Activated CD8-positive, alpha-beta T cell treated with anti-CD3 and anti-CD28 coated beads for 36 hours (primary cell): ENCODE data around the gene CHRNE. TPM values are rescaled to one million over a fixed set of nuclear protein-coding genes. Genes with fewer than 3 reads are reported as not detected.
A peak's percentile ranks its signal among the peaks of the same experiment; 100 is the strongest.

Experiments
- ATAC-seq: fragments of 200-7000 bp; cut with Tn5 transposase; one replicate; pipeline ENCODE4 v1.10.0; 2021; ENCODE audit warnings: mild to moderate bottlenecking, moderate library complexity
- CTCF ChIA-PET: fragments of 350-600 bp; sonication (Branson Sonifier 250); formaldehyde crosslinking; loops from one replicate; lab custom pipeline; 2021; ENCODE audit warnings: antibody characterized with exemption; lab: Charles Lee
- POLR2A ChIA-PET: fragments of 350-600 bp; sonication (Branson Sonifier 250); formaldehyde crosslinking; loops from one replicate; lab custom pipeline; 2021; ENCODE audit warnings: antibody characterized with exemption; lab: Charles Lee
- DNase-seq: peaks from one replicate; pipeline ENCODE4 v3.0.0-alpha.2; 2020
- H3K27ac Mint-ChIP-seq: one replicate; pipeline ENCODE4 v1.8.0; 2021; ENCODE audit warnings: mild to moderate bottlenecking, mixed read lengths
- H3K27me3 Mint-ChIP-seq: one replicate; pipeline ENCODE4 v1.8.0; 2021; ENCODE audit warnings: mixed read lengths
- H3K36me3 Mint-ChIP-seq: one replicate; pipeline ENCODE4 v1.8.0; 2021; ENCODE audit warnings: low read depth, mixed read lengths
- H3K4me1 Mint-ChIP-seq: one replicate; pipeline ENCODE4 v1.8.0; 2021; ENCODE audit warnings: low read depth, mixed read lengths
- H3K4me3 Mint-ChIP-seq: one replicate; pipeline ENCODE4 v1.8.0; 2021; ENCODE audit warnings: mild to moderate bottlenecking, moderate library complexity, mixed read lengths
- H3K9me3 Mint-ChIP-seq: one replicate; pipeline ENCODE4 v1.8.0; 2021; ENCODE audit warnings: mixed read lengths
- intact Hi-C: fragments of 100-400 bp; cut with micrococcal nuclease; formaldehyde crosslinking; loops from one replicate; pipeline ENCODE4 v1.10.0; 2022
- total RNA-seq, 2 experiments: library from RNA; stranded (reverse); gene quantifications; one replicate each; pipeline ENCODE4 v1.2.3, GENCODE V29; 2021
- TF ChIP-seq, protein P1 (sequence below): fragments of 200-600 bp; IDR thresholded peaks from one replicate; pipeline ENCODE4 v1.8.0; 2022; ENCODE audit warnings: antibody characterized with exemption, mild to moderate bottlenecking

CHRNE gene
- total RNA-seq, 2 experiments from 2014 or later: 0.45 to 0.78 TPM

DNA sequence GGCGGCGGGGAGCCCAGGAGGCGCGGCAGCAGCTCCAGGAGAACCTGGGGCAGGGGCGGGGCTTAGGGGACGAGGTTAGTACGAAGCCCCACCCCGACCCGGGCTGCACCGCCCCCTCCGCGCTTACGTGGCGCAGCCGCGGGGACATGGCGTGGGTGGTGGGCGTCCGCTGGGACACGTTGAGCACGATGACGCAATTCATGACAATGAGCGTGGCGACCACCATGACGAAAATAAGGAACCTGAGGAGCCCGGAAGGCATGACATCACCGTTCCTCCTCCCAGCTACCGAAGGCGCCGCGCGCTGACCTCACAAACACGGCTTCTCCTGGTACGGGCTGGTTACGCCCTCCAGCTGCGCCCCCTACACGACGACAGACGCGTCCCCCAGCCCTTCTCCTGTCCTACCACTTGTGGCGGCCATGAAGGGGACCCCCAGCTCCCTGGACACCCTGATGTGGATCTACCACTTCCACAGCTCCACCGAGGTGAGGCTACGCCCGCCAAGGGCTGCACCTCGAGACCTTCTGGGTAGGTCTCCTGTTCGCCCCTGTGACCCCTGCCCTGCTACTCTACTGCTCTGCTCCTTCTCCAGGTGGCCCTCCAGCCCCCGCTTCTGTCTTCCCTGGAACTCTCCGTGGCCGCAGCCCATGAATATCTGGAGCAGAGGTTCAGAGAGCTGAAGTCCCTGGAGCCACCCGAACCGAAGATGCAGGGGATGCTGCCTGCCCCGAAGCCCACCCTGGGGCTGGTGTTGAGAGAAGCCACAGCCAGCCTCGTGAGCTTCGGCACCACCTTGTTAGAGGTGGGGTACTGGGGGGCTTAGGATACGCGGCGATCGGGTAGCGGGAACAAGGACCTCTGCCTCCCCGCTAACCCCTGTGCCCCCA, 3.3 kb downstream of the CHRNE start, which contains the start of gene C17orf107:
Gene C17orf107 (plus strand): TSS at position 196 of the 890 bp plus-strand sequence. CDS start 227 bp downstream, at position 423.
- intact Hi-C loops: loop anchor here (10.0 kb wide), 1 partner anchor 165 kb away; no protein-coding TSS in a partner anchor
- Mint-ChIP-seq H3K27ac (peak within 1 kb of the TSS; percentile 94), H3K27me3 (no peaks in the 10 kb centered on the region), H3K4me3 (peak within 1 kb of the TSS; percentile 94), H3K36me3 (peaks cover 21% of the 10 kb centered on the region), H3K9me3 (no peaks in the 10 kb centered on the region), H3K4me1 (peaks cover 31% of the 10 kb centered on the region)
- ChIA-PET POLR2A (interaction anchor here (0.8 to 5.8 kb wide), 12 partner anchors 9 to 196 kb away, joined by 3 to 41 read pairs (median 7); partner anchors contain the start of genes PELP1, PFN1, PLD2 and RNF167), CTCF (interaction anchor here (0.6 to 2.5 kb wide), 10 partner anchors 9 to 333 kb away, joined by 3 to 23 read pairs (median 4); no protein-coding TSS in a partner anchor)
- DNase-seq: peak; percentile 99
- TF ChIP-seq, protein P1, sequence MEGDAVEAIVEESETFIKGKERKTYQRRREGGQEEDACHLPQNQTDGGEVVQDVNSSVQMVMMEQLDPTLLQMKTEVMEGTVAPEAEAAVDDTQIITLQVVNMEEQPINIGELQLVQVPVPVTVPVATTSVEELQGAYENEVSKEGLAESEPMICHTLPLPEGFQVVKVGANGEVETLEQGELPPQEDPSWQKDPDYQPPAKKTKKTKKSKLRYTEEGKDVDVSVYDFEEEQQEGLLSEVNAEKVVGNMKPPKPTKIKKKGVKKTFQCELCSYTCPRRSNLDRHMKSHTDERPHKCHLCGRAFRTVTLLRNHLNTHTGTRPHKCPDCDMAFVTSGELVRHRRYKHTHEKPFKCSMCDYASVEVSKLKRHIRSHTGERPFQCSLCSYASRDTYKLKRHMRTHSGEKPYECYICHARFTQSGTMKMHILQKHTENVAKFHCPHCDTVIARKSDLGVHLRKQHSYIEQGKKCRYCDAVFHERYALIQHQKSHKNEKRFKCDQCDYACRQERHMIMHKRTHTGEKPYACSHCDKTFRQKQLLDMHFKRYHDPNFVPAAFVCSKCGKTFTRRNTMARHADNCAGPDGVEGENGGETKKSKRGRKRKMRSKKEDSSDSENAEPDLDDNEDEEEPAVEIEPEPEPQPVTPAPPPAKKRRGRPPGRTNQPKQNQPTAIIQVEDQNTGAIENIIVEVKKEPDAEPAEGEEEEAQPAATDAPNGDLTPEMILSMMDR: no peak
- ATAC-seq: peak; percentile 79

DNA sequence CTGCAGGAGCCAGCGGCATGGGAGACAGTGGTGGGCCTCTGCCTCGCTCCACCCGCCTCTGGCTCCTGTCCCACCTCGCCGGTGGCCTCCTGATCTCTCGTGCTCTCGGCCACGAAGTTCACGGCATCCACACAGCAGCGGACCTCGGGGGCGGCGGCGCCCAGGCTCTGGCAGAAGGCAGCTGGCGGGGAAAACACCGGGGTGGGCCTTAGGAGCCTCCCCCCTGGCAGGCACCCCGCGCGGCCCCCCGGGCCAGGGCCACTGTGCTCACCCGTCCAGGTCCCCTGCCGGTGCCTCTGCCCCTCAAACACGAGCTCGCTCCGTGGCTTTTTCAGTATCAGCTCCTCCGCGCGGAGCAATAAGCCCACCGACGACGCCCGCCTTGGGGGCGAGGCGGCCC, 4.0 kb downstream of the CHRNE start:
- Mint-ChIP-seq H3K4me3 (peak overlapping the region; percentile 94), H3K4me1 (peaks cover 27% of the 10 kb centered on the region), H3K27ac (no peak overlapping the region), H3K9me3 (no peaks in the 10 kb centered on the region), H3K36me3 (peaks cover 21% of the 10 kb centered on the region), H3K27me3 (no peaks in the 10 kb centered on the region)
- TF ChIP-seq, protein P1: no peak
- ChIA-PET CTCF (interaction anchor here (1.0 to 2.5 kb wide), 8 partner anchors 8 to 332 kb away, joined by 3 to 23 read pairs (median 5); no protein-coding TSS in a partner anchor), POLR2A (interaction anchor here (0.6 to 5.8 kb wide), 11 partner anchors 8 to 199 kb away, joined by 3 to 41 read pairs (median 7); partner anchors contain the start of genes PELP1, PFN1, PLD2 and RNF167)
- ATAC-seq: peak; percentile 2
- intact Hi-C loops: no loop called here
- DNase-seq: peak; percentile 33

DNA sequence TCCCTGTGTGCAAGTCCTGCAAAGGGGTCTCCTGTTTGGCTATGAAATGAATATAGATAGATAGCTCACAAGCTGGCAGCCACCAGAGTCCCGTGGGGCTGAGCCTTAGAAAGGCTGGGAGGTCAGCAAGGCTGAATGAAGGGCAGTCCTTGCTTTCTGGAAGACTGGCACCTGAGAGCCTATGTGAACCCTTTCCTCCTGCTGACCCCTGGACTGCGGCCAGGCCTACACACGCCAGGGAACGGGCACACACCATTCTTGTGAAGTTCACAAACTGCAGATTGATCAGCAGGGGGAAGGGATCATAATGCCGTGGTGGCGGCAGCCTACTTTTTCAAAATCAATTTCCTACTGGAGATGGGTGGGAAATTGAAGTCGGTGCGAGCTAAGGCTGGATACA, 4.5 kb downstream of the CHRNE start:
- ChIA-PET POLR2A (interaction anchor here (0.6 to 5.8 kb wide), 4 partner anchors 43 to 200 kb away, joined by 4 to 41 read pairs (median 18); partner anchors contain the start of genes PELP1, PFN1, RNF167 and SLC25A11), CTCF (interaction anchor here (1.0 to 2.5 kb wide), 5 partner anchors 10 to 331 kb away, joined by 3 to 23 read pairs (median 5); no protein-coding TSS in a partner anchor)
- DNase-seq: no peak
- TF ChIP-seq, protein P1: no peak
- H3K9me3 Mint-ChIP-seq: no peaks in the 10 kb centered on the region
- intact Hi-C loops: no loop called here
- H3K27ac Mint-ChIP-seq: no peak overlapping the region
- H3K4me3 Mint-ChIP-seq: peak overlapping the region; percentile 94
- H3K27me3 Mint-ChIP-seq: no peaks in the 10 kb centered on the region
- no peak for ATAC-seq
- H3K4me1 Mint-ChIP-seq: peaks cover 23% of the 10 kb centered on the region
- peaks cover 21% of the 10 kb centered on the region for H3K36me3 Mint-ChIP-seq

DNA sequence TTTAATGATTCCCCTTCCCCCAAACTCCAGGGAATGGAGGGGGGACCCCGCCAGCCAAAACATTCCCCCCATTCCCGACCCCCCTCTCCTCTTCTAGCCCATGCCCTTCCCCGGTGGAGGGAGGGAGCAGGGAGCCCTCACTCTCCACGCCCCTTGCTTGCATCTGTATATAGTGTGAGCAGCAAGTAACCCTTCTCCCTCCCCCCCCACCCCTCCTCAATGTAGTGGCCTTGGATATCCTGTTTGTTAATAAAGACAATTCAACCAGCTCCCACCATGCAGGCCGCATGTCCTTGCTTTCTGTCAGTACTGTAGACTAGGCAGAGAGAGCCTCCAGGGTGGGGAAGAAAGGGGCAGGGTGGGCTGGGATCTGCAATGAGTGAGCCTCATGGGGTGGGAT, 5.1 kb downstream of the CHRNE start:
- ChIA-PET POLR2A (no interaction called here), CTCF (interaction anchor here (1.3 kb wide), 1 partner anchor 108 kb away, joined by 4 read pairs; no protein-coding TSS in a partner anchor)
- H3K36me3 Mint-ChIP-seq: peaks cover 21% of the 10 kb centered on the region
- H3K27ac Mint-ChIP-seq: no peak overlapping the region
- H3K4me3 Mint-ChIP-seq: no peak overlapping the region
- intact Hi-C loops: no loop called here
- peaks cover 17% of the 10 kb centered on the region for H3K4me1 Mint-ChIP-seq
- ATAC-seq: no peak
- TF ChIP-seq, protein P1: no peak
- no peaks in the 10 kb centered on the region for H3K9me3 Mint-ChIP-seq
- no peaks in the 10 kb centered on the region for H3K27me3 Mint-ChIP-seq
- no peak for DNase-seq
